Melanocyte of skin (primary cell): ENCODE data around the gene CCDC150. TPM values are rescaled to one million over a fixed set of nuclear protein-coding genes. Genes with fewer than 3 reads are reported as not detected.

Experiments
- small RNA-seq, 2 donors: library from RNA; depleted of rRNA; stranded (forward); fragments of <200 nt; gene quantifications; one replicate each; pipeline ENCODE3, GENCODE V24; 2012
- total RNA-seq, 2 donors: library from RNA; depleted of rRNA; stranded (reverse); fragments of >200 nt; gene quantifications; 2 replicates each; pipeline ENCODE4 v1.2.3, GENCODE V29; 2012

CCDC150 gene
- total RNA-seq = 10 to 100 TPM in 1 of 2 donors, 1 to 10 TPM in 1; 6.5 to 13.0 TPM

DNA sequence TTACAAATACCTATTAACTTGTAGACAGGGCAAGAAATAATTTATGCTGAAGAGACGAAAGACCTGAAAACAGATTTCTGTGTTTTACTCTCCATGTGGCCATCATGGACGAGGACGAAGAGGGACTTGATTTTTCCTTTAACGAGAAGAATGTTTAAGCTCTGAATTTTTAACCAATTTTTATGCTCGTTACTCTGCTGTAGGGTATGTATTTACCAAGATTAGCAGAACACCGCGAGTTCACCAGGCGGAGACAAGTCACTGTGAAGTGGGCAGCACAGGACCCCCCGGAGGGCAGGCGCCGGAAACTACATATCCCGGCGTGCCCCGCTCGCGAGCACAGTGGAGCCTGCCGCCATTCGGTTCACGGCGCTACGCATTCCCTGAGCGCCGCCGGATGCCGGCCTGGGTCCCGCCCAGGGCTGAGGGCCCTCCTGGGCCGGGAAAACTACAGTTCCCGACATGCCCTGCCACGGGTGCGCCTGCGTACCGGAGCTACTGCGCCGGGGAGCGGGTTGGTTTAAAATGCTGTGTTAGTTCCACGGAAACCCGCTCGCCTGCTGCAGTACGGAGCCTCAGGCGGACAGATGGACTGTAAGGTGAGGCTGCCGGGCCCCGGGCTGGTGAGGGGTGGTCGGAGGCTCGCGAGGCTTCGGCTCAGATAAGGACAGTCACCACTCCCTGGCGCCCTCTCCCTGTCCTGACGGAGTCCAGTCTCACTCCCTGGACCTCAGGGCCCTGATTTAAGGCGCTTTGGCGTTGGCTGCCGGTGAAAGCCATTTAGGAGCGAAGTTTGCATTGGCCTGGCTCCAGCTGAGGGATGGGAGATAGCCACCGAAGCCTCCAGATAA lies at the start of gene CCDC150:
Gene CCDC150 (plus strand): TSS at position 536 of the 851 bp plus-strand sequence. CDS start 52 bp downstream, at position 588.

DNA sequence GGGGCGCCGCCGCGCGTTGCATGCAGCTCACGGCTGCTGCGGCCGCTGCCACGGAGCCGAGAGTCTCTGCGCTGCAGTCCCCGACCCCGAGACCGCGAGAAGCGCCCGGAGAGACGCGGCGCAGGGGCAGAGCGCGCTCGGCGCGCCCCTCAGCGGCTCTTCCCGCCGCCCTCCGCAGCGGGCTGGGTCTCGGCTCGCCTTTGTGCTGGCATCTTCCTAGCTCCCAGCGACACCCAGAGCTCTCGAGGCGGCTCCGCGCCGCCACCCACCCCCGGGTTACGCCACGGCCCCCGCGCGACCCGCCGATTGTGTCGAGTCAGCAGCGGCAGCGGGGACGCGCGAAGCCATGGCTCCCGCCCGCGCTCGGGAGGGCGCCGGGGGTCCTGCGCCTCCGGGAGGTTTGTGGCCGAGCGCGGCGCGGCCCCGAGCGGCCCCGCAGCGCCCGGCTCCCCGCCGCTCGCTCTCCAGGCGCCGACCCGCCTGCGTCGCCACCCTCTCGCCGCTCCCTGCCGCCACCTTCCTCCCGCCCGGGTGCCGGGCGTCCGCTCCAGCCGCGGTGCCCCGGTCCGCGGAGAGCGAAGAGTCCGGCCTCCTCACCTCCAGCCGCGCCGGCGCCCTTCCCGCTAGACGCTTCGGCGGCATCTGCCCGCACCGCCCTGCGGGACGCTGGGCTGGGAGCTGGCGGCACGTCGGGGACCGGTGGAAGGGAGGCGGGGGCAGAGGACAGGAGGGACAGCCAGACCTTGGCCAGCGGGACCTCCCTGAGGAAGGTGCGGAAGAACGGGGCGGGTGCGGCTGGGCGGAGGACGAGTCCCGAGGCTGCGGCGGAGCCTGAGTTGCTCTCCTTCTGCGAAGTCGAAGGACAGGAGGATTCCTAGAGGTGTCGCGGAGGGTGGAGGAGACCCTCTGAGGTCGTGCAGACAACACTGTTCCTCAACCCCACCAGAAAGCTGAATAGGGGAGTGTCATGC lies 46.3 kb upstream of the CCDC150 start, which contains the start of gene HECW2:
Gene HECW2 (minus strand): TSS at position 644 of the 971 bp plus-strand sequence.

Small RNAs within 50 kb of the gene (small RNA-seq; reads per million reads assigned to genes)
- 0 reads per million in 2 donors for gene RF00424

Other genes with a start within 250 kb of the CCDC150 start
- under 1 TPM; under 0.01 to 0.33 TPM for gene HECW2, start 46.2 kb upstream of the CCDC150 start, total RNA-seq
- gene GTF3C3, start 160.0 kb downstream of the CCDC150 start, total RNA-seq = 10 to 100 TPM; 34.1 to 49.0 TPM
- gene C2orf66, start 169.6 kb downstream of the CCDC150 start, total RNA-seq = under 1 TPM; under 0.01 TPM